Amniotic stem cell (primary cell): Measurements from ENCODE around the gene RFC3.
A peak's percentile ranks its signal among the peaks of the same experiment; 100 is the strongest.
"Not testable (repeated sequence)": the region's sequence is repeated elsewhere in the genome, so short reads cannot be mapped to it uniquely, and the experiment has no call there.

Experiments used
- DNase-seq: peaks from one replicate; lab custom pipeline; 2025; lab: John Stamatoyannopoulos, UW

Gene RFC3

GRCh38 chr13:33817901-33818706 is at the start of gene RFC3:
RFC3 (plus strand) TSS chr13:33818149; CDS start chr13:33818179, 30 bp downstream.
- DNase-seq, result peak; percentile 94

DNA sequence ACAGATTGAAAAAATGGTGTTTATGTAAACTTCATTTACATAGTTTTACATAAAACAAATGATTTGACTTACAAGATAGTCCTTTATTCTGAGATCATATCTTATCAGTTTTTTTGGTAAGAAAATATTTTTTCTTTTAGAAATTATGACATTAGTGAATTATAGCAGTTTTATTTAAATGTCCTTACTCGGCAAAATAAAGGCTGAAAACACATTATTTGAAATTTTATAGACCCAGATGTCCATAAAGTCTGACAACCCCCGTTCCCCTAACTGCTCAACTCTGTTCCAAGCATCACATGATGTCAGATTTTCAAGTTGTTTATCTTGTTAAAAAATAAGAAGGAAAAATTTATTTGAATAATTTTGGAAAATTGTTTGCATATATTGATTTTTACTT is 46.7 kb upstream of the RFC3 start:
- DNase-seq, result no peak

DNA sequence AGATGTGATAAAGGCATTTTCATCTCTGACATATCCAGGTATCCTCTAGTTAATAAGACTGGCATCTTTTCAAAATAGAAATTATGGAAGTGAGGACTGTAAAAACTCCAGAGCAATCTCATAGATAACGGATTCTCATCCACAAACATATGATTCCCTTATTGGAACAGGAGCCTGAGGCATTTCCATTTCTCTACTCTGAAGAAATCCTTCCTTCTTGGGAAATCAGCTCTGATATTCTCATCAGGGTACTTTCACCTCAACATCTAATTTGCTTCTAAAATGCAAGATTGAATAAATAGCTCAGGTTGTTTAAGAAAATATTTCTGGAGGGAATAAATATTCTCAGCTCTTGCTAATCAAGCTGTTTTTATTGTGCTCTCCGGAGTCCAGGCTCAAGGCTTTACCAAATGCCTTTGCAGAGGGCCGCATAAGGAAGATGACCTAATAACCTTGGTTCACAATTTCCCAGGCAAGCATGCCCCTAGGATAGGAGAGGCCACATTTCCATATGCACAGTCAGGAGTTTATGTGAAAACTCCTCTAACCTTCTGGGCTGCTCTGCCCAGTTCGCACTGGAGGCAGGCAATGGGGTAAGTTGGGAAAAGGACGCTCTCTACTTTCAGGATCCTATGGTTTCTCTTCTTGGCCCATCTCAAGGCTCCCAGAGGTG is 44.0 kb upstream of the RFC3 start:
- no peak for DNase-seq

DNA sequence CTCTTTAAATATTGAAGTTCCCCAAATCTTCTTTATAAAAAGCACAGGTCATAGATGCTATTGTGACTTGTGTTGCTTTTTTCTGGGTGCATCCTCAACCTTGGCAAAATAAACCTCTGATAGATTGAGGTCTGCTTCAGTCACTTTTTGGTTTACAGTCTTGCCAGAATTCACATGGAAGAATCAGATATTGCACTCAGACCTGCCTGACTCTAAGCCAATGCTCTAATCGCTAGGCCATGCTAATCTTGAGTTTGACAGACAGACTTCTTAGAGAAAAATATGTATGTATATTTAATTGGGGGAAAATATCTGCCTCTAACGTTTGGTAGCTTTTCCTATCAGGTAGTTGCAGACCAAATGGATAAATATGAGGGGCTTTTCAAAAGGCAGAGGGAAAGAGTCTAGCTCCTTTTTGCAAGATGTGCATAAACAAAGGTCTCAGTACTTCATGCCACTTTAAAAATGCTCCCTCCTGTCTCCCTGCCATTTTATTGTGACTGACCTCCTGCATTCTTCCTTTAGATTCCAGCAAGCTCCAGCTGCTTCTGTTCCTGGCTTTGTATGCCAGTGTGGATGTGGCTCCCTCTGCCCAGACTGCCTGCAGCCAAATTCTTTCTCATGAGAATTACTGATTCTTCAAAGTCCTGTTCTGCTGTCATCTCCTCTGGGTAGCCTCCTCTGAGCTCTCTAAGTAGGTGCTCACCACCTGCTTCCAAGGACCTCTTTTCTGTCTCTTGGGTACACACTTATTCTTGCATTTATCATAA is 42.4 kb upstream of the RFC3 start:
- no peak for DNase-seq

DNA sequence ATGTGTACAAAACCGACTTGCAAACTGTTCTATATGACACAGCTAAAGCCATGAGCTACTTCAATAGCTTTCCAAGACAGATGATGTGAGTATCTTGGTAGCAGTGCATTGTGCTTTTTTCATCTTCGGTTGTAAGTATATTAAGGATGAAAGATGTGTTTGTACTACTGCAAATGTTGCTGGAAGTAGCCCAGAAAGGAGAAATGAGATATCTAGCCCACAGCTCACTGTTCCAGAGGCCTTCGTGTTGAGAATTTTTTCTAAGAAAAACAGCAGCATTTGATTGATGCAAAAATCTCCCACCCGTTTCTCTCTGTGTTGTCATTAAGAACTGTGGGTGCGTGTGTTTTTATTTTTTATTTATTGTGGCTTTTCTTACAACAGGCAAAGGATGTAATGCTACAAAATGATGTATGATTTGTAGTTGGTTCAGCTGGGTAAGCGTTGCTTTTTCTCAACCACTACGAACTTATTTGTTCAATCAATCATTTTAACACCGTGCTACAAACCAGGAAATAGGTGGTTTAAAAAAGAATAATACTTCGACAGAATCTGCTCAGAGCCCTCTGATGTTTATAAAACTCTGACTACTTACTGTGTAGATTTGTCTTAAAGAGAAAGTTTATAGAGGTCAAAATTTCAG is 41.6 kb upstream of the RFC3 start:
- no peak for DNase-seq

DNA sequence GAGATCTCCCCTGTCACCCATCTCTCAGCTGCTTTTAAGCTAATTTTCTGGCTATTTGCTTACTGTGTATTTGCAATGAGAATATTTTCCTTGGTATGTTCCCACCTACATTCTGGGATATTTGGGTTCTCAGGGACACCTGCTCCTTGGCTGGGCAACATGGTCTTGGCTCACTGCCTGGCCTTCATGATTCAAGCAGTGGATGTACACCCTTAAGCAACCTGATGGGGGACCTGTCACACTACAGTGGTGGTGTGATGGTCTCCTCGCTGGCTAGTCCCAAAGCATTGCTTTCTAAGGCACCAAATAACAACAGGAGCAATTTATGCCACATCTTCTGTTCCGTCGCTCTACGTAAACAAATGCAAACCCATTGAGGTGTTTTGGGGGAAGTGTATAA is 35.3 kb upstream of the RFC3 start:
- no peak for DNase-seq

GRCh38 chr13:33783212-33783611 is 34.7 kb upstream of the RFC3 start:
- not testable (repeated sequence) for DNase-seq

DNA sequence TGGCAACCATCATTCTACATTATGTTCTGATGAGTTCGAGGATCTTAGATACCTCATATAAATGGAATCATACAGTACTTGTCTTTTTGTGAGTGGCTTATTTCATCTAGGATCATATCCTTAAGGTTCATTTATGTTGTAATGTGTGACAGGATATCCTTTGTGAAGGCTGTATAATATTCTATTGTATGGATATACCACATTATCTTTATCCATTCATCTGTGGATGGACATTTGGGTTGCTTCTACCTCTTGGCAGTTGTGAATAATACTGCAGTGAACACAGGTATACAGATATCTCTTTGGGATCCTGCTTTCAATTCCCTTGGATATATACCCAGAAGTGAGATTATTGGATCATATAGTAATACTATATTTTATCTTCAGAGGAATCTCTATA is 33.2 kb upstream of the RFC3 start:
- DNase-seq, result no peak

GRCh38 chr13:33785384-33785783 is 32.6 kb upstream of the RFC3 start:
- no peak for DNase-seq

- peak; percentile 9 for DNase-seq
These were observed 30.8 kb upstream of the RFC3 start for GRCh38 chr13:33787051-33787591.

DNA sequence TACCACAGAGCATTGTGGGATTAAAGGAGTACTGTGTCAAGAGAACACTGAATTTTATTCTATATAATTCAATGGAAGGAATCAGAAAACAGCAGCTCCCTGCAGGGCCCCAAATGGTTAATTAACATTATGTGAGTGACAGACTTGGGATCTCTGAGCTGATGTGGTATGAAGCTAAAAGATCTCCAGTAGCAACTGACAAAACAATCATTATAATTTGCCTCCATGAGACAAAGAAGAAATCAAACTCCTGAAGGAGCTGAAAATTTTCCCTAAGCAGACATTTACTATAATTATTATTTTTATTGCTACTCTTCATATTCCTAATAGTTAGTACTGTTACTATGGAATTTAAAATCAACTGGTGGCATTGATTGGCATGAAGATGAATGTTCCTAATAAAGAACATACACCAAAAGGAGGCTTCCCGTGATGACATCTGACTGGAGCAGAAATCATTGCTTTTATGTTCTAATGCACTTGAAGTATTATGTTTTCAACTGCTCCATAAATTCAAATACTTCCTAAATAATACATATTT is 28.8 kb upstream of the RFC3 start:
- DNase-seq, result no peak

DNA sequence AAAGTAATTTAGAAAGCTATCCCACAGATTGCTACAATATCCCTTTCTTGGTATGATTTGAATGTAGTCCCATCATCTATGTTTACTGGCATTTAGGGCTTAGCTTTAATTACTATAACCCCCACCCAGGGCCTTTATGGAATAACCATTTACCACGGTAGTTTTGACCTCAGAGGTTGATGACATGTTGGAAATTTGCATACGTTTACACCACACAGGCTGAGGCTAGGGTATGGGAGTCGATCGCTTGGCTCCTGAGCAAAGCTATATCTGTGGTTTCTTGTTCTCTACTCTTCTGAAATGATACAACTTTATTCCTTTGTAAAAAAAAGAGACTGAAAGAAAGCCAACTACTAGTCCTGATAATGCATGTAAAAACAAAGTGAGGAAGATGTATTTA is 28.2 kb upstream of the RFC3 start:
- no peak for DNase-seq

DNA sequence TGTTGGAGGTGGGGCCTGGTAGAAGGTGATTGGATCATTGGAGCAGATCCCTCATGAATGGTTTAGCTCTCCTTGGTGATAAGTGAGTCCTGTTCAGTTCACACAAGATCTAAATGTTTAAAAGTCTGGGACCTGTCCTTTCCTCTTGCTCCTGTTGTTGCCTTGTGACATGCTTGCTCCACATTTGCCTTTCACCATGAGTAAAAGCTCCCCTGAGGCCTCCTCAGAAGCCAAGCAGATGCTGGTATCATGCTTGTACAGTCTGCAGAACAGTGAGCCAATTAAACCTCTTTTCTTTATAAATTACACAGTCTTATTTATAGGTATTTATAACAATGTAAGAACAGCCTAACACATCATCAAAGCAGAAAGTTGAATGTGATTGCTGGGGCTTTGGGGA is 24.2 kb upstream of the RFC3 start:
- no peak for DNase-seq

DNA sequence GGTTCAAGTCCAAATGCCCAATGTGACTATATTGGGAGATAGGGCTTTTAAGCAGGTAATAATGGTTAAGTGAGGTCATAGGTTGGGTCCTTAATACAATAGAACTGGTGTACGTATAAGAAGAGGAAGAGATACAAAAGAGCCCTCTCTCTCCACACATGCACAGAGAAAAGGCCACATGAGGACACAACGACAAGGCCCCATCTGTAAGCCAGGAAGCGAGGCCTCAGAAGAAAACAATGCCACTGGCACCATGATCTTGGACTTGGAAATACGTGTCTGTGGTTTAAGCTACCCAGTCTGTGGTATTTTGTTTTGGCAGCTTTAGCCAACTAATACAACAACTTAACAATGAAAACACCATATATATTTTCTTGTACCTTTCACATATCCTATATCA is 23.4 kb upstream of the RFC3 start:
- DNase-seq, result no peak

GRCh38 chr13:33796095-33796494 is 21.9 kb upstream of the RFC3 start:
- DNase-seq, result no peak

- no peak for DNase-seq
These were observed 20.3 kb upstream of the RFC3 start for GRCh38 chr13:33797622-33798021.

GRCh38 chr13:33798023-33798422 is 19.9 kb upstream of the RFC3 start:
- no peak for DNase-seq

- peak; percentile 23 for DNase-seq
These were observed 17.9 kb upstream of the RFC3 start for GRCh38 chr13:33799950-33800592.

DNA sequence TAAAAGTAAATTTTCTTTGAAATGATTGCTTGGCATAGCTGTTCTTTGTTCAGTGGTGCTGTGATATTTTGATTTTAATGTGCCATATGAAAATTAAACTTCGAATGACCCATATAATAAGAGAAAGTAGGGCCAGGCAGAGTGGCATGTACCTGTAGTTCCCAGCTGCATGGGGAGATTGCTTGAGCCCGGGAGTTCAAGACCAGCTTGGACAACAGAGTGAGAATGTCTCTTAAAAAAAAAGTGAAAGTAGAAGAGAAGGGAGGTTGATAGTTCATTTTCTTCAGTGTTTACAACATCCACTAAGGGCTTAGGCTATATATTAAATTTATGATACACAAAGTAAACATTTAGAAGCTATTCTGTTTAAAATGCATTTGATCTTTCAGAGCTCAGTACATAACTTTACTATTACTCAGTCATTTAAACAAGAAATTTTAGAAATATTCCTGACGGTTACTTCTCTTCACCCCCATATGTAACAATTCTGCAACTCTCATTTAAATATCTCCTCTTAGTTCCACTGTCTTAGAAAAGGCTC is 17.2 kb upstream of the RFC3 start:
- DNase-seq, result no peak

DNA sequence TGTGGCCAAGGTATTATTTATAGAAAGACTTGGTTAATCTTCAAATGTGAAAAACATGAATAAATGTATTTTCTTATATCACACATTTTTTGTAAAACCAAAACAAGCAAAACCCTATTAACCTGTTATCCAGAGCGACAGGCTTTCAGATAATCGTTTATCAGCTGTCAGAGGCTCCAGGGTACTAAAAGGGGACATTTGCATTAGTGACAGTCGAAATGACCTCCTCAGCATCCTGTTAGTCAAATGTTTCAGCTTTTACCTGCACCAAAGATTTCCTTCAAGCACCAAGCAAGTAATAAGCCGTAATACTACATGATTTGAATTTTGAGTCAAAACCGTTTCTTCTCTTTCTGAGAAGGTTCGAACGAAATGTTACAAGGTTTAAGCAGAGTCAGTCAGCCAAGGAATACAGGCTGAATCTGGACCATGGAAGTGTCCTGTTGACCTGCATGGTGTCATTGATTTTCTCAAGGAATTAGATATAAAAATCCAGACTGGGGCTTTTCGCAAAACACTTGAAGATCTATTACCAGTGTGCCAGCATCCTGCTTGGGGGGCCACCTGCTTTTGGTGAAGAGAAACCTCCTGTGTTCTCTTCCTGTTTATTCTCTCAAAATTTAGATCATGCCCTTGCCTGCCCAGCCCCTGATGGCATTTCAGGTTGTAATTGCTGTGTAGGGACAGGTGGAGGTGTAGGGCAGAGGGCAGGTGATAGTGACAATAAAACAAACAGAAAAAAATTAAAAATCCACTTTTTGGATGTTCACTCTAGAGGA is 11.3 kb upstream of the RFC3 start:
- DNase-seq, result no peak
